Fibroblast of skin of back (primary cell): ENCODE results near the gene HAT1.
A peak's percentile ranks its signal among the peaks of the same experiment; 100 is the strongest.
"Not testable (repeated sequence)": the region's sequence is repeated elsewhere in the genome, so short reads cannot be mapped to it uniquely, and the experiment has no call there.

ENCODE experiments used
- DNase-seq: peaks from one replicate; pipeline ENCODE4 v3.0.0-alpha.2; 2013

The HAT1 gene

GRCh38 chr2:171979103-171979502 is 56.8 kb downstream of the HAT1 start:
- no peak for DNase-seq

- not testable (repeated sequence) for DNase-seq
These were observed 61.7 kb downstream of the HAT1 start for GRCh38 chr2:171983924-171984323.

DNA sequence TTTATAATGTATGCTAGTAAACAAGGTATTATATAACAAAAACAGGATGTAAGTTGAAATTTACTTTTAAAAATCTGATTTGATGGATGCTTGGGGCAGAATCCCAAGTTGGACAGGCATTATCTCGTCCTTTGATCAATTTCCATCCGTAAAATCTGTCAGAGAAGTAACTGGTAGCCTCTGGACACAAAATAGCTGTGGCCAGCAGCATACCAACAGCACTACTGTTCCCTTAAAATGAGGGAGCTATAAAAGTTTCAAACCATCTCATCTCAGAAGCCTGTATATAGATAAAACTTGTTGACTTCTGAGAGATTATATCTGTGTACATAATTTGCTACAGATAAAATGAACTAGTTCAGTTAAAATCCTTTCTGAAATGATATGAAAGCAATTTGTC is 62.8 kb downstream of the HAT1 start:
- DNase-seq, result no peak

GRCh38 chr2:171986778-171987177 is 64.5 kb downstream of the HAT1 start:
- no peak for DNase-seq

DNA sequence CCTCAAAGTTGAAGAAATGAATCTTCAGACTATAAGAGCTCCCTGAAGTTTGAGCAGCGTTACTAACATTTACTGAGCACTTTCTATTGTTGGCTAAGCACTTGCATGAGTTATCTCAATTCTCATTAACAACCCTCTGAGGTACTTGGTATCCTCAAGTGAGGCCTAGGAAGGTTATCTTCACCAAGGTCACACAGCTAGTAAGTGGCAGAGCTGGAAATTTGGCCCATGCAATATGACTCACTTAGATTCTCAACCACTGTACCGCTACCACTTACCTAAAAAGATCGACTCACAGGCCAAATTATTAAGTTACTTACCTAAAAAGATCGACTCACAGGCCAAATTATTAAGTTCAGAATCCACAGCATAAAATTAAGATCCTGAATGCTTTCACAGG is 68.8 kb downstream of the HAT1 start:
- DNase-seq, result no peak

- DNase-seq, result no peak
These were observed 73.3 kb downstream of the HAT1 start for GRCh38 chr2:171995586-171995985.

- no peak for DNase-seq
These were observed 73.8 kb downstream of the HAT1 start for GRCh38 chr2:171996021-171996420.

DNA sequence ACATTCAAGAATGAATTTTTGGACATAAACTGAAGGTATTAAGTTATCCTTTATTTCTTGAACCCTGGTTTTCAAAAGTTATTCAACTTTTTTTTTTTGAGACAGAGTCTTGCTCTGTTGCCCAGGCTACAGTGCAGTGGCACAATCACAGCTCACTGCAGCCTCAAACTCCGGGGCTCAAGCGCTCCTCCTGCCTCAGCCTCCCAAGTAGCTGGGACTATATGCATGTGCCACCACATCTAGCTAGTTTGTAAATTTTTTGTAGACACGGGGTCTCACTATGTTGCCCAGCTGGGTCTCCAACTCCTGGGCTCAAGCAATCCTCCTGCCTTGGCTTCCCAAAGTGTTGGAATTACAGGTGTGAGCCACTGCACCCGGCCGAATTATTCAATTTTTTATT is 74.8 kb downstream of the HAT1 start:
- not testable (repeated sequence) for DNase-seq

- no peak for DNase-seq
These were observed 76.9 kb downstream of the HAT1 start for GRCh38 chr2:171999161-171999560.

DNA sequence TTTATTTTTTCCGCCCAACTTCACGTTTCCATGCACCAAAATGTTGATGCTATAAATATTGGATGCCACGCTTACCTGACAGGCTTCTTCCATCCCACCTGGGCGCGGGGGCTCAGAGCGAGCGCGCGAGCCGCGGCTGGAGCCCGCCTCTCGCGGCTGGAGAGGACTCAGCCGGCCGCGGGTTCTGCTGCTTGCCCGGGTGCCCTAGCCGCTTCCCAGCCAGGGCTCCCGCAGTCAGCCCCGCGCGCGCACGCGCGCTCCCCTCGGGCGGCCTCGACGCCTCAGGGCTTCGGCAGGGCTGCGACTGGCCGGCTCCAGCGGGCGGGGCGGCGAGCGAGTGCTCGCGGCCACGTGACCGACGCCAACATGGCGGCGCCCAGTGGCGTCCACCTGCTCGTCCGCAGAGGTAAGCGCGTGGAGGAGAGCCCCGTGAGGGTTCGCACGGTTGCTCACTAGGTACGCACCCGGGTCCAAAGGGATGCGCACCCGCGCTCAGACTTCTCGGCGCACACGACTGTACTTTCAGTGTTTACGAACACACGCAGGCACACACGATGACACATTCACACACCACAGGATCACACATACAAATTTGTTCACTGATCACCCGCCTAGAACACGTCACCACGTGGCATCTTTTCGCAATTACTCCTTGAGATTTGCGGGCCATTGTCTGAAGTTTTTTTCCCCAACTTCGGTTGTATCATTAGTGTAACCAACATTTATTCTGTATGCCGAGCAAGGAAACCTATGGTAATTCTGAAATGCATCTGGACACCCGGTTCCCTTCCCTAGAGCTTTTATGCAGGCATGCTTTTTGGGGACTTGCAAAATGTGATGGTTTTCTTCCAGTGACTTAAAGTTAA is 77.6 kb downstream of the HAT1 start, which contains the start of gene METAP1D:
METAP1D (plus strand) TSS at position 350 of the 866 bp plus-strand sequence; CDS start at position 367, 17 bp downstream.
- peak; percentile 92 for DNase-seq

- no peak for DNase-seq
These were observed 78.6 kb downstream of the HAT1 start for GRCh38 chr2:172000696-172001361.

- no peak for DNase-seq
These were observed 85.1 kb downstream of the HAT1 start for GRCh38 chr2:172007372-172007771.

- no peak for DNase-seq
These were observed 87.6 kb downstream of the HAT1 start for GRCh38 chr2:172009823-172010222.

DNA sequence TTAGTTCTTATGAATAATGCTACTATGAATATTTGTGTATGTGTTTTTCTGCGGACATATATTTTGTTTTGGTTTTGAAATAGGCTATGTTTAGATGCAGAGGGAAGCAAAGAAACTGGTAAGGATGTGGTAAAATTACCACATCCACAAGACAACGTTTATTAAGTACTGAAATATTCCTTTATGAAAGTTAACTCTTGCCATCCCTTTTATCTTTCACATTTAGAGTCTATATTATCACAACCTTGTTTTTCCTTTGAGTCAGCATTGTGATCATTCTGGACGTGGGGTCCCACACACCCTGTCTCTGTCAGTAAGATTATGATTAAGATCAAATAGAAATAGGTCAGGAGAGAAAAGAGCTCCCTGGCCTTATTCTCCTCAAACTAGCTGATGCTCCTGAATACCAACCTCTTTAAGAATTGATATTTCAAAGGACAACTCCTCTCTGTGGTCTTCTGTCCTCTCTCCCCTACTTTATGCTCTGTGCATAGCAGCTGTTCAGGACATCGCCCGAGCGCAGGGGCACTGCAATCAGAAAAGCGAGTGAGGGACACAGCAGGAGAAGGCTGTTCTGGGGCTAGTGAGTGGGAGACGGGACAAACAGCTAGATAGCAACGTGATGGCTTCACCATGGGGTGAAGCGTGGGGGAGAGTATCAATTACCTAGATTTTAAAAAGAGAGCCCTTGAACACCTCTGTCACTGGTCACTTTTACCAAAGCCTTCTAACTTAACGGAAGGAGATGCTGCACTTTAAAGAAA is 89.7 kb downstream of the HAT1 start:
- DNase-seq, result no peak

- DNase-seq, result no peak
These were observed 90.6 kb downstream of the HAT1 start for GRCh38 chr2:172012677-172013391.

- DNase-seq, result no peak
These were observed 91.1 kb downstream of the HAT1 start for GRCh38 chr2:172013396-172013795.

DNA sequence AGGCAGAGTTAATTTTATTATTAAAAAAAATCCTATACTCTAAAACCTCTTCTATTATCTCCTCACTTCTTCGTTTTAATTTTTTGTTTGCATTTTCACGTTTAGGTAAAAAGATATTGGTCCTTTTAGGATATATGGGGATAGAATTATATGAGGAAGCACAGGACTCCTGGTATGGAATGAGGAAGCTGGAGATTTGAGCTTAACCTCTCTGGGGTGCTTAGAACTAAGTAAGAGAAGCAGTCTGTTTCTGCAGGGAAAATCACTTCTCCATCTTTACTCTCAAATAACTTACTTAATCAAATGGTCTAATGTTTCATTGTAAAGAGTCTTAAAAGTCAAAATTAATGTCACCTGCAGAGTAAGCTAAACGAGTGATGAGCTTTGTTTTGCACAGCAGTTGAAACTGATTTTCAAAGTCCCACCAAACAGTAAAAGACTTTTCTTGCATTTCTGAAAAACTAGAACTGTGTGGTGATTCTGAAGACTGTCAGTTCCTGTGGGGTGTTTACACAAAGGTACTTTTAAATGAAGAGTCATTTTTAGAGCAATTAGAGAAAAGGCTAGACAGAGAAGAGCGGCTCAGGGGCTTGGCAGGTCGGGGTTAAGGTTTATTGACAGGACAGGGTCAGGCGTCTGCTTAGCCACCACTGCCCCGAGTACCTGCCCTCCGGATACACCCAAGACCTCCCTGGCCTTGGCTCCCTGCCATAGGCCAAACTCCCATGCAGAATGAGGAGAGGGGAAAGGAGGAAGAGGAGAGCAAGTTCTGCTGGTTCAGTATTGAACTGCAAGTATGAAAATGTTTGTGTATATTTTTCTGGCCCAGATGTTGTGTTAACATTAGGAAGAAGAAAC is 99.0 kb downstream of the HAT1 start:
- DNase-seq, result no peak

DNA sequence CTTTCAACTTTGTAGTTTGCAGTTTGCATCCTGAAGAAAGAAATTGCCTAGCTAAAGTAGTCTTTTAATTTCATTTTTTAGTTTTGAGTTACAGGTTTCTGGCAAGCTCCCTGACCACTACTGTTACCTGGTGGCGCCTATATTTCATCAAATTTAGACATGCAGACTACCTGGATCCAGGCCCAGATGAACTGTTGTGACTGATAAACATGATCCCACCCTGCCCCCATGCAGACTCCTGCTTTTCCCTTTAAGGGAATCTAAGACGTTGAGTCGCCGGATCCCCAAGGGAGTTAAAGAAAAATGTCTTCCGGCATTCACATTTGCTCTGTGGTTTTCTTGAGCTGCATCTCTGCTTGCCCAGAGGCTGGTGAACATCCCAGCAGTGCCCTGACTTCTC is 99.7 kb downstream of the HAT1 start:
- DNase-seq, result peak; percentile 95

GRCh38 chr2:172031536-172031935 is 109.3 kb downstream of the HAT1 start:
- DNase-seq, result no peak
